ENCODE measurements around the gene CDH4.
A peak's percentile ranks its signal among the peaks of the same experiment; 100 is the strongest.

CDH4 gene

DNA sequence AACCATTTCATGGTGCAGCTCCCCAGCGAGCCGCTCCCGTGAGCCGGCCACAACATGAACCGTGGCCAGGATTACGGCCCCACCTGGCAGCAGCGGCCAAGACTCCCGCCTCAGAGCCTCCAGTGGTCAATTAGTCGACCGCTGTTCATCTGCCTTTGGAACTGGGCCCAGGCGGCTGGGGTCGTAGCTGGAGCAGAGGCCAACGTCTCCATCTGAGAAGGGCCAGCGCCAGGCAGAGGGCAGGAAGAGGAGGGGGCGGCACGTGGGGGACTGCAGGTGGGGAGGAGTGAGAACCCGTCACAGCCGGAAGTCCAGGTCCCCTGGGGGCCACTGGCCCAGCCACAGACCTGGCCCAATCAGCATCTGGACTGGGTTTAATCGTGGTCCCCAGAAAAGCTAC, 629.4 kb downstream of the CDH4 start:
- DNase-seq (ENCODE audit: low read depth in 1 of 2, low spot score in 1 of 2): no peak

DNA sequence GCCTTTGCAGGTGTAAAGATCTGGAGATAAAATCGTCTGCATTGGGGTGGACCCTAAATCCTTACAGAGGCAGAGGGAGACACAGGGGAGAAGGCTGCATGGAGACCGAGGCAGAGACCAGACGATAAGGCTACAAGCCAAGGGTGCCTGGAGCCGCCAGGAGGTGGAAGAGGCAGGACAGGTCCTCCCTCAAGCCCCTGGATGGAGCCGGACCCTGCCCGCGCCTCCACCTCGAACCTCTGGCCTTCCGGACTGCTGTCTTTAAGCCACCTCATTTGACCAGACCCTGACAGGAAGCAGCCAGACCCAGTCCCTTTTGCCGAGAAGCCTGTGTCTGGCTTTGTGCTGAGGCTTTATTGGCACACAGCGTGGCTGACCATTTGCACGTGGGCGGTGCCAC, 629.8 kb downstream of the CDH4 start:
- DNase-seq (ENCODE audit: low read depth in 1 of 2, low spot score in 1 of 2): no peak

DNA sequence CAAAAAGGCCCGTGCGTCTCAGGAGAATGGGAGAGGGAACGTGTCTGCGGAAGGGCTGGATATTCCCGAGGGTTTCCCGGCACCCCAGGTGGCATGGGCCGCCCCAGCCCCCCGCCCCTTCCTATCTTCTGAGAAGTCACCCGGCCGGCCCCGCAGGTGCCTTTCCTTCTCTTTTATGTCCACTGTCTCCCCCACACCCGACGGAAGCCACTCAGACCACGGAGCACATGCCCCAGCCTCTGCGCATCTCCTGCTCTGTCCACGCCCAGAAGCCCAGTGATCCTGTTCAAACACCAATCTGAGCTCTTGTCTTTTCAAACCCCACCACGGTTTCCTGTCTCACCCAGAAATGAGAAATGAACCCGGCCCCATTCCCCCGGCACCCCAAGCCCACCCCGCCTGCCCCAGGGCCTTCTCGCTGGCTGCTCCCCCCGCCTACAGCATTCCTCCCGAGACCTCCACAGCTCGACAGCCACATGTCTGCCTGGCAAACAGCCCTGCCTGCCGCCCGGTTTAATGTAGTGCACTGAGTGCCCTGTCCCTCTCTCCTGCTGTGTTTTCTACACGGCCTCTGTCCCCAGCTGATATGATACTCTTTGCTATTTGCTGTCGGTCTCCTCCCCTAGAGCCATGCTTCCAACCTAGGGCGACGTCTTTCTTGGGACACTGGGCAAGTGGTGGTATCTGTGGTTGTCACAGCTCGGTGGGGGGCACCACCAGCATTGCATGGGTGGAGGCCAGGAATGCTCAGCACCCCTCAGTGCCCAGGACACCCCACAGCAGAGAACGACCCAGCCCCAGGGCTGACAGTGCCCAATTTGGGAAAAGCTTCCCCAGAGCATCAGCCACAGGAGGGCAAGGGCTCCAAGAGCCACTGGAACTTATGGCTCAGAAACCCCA, 630.9 kb downstream of the CDH4 start:
- DNase-seq (ENCODE audit: low read depth in 1 of 2, low spot score in 1 of 2): no peak

DNA sequence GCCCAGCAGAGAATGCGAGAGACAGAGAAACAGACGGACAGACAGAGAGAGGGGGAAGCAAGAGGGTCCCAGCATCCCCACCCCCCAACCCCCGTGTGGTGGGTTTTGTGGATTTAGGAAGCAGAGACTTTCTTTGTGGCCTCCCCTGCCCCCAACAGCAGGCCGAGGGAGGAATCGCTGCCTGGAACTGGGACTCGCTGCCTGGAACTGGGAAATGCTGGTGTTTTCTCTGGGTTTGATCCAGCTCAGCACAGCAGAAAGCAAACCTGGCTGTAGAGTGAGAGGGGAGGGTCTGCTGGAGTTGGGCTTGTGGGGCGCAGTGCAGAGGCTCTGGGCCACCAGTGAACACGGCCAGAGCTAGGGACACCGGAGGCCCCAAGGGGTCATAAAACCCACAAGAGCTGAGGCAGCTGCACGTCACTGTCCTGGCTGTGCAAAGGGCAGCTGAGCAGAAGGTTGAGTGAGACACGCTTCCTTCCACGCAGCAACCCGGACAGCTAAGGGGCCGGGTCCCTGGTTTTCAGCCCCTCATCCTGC, 631.9 kb downstream of the CDH4 start:
- DNase-seq (ENCODE audit: low read depth in 1 of 2, low spot score in 1 of 2): no peak

DNA sequence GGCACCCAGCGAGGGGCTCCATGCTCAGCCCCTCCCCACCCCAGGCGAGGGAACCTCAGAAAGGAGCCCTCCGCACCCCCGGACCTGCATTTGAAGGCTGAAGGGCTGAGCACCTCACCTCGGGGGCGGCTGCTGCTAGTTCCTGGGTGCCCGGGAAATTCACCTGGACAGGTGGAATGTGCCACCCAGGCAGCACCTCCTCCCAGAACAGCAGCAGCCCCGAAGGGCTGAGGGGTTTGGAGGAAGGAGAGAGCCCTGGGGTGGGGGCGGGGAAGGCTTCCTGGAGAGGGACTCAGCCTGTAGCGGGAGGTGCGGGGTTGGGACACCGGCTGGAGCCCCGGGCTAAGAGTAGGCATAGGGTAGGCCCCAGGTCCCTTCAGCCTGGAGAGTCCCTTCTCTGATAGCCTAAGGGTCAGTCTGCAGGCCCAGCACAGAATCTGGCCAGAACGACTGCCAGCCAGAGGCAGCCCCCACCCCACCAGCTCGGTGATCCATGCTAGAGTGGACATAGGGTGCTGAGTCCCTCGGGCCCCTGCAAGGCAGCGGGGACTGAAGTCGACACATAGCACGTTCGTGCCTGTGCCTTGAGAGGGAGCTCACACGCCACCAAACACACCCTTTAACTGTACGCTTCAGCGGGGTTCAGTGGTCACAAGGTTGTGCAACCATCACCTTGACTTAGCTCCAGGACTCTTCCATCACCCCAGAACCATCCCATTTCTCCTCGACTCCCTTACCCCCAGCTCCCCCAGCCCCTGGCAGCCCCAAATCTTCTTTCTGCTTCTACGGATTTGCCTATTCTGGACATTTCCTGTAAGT, 632.7 kb downstream of the CDH4 start:
- no peak for DNase-seq (ENCODE audit: low read depth in 1 of 2, low spot score in 1 of 2)

DNA sequence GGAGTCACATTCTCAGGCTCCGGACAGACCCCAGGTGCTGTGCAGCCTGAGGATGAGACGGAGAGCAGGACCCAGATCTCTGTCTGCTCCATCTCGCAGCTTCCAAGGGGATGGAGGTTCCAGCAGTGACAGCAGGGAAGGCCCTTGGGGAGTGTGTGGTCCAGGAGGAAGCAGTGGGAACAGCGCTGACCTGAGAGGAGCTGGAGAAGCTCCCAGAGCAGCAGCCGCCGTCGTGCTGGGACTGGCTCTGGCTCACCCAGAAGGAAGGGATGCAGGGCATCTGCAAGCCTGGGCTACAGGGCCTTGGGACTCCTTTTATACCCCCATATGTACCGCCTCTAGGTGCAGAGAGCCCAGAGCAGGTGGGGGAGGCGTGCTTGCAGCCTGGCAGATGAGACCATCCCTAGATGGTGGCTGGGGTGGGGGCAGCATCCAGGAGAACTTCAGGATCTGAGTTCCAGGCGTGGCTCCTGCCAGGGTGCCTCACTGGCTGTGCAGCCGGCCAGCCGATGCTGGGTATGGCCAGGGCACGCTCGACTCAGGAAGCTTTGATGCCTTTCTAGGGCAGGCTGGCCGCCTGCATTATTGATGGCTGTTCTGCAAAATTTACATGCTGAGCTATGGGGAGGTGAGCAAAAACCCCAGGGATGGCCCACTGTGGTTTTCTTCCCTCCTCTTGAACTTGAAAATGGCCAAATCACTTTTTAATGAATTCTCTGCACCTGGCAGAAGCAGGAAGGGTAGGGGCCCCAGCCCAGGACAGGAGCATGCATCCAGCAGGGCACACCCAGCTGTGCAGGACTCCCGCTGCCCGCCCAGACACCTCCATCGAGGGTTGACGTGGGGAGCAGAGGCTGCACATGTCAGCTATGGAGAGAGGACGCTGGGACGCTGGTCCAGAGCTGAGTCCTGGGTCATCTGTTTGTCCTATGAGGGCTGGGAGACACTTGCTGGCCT, 634.0 kb downstream of the CDH4 start:
- no peak for DNase-seq (ENCODE audit: low read depth in 1 of 2, low spot score in 1 of 2)

DNA sequence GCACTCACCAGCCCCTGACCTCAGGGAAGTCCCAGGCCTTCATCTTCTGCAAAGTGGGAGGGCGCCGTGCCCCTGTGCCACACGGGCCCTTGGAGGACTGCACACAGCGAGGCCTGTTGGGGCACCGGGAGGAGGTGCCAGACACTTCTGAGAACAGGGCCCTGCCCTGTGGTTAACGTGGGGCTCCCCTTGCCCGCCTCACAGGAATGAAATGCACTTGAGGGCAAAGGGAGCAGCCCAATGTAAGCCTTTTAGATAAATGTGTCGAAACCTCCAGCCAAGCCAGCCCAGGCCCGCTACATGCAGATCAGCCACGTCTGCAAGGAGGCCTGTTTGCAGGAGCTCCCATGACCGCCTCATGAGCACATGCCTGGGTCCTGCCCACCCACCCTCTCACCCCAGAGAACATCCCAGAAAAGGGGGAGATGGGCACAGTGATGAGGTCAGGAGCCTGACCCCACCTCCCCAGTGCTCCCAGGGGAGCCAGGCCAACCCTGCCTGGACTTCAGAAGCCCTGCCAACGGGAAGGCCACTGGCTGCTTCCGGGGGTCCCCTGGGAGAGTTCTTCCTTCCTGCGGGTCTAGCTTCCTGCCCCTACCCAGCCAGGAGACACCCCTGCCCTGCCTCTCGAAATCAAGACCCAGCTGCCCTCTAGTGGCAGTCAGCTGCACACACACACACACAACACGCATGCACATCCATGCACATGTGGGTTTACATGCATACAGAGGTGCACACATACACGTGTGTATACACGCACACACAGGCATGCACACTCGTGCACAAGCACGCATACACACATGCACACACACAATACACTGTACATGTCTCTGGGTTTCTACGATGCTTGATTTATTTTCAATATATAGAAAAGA, 634.9 kb downstream of the CDH4 start:
- peak in 1 of 2 donors; percentile 15 for DNase-seq (ENCODE audit: low read depth in 1 of 2, low spot score in 1 of 2)

DNA sequence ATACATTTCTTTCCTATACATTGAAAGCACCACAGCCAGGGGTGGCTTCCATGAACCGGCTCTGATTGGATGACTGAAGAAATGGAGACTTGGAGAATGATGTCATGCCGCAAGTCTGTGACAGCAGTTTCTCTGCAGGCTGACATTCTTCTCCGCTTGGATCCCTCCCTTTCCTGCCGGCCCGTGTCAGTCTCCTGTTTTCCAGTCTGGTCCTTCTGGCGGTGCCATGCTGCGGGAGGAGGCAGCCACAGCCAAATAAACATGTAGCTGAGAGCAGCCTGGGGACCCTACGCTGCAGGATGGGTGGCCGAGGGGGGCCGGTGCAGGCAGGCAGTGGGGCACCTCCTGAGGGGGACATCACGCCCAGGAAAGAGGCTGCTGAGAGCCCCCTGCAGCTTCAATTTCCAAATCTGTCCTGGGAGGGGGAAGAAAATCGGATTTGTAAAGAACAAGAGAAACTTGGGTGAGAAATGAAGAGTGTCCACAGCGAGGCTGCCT, 635.6 kb downstream of the CDH4 start:
- no peak for DNase-seq (ENCODE audit: low read depth in 1 of 2, low spot score in 1 of 2)

DNA sequence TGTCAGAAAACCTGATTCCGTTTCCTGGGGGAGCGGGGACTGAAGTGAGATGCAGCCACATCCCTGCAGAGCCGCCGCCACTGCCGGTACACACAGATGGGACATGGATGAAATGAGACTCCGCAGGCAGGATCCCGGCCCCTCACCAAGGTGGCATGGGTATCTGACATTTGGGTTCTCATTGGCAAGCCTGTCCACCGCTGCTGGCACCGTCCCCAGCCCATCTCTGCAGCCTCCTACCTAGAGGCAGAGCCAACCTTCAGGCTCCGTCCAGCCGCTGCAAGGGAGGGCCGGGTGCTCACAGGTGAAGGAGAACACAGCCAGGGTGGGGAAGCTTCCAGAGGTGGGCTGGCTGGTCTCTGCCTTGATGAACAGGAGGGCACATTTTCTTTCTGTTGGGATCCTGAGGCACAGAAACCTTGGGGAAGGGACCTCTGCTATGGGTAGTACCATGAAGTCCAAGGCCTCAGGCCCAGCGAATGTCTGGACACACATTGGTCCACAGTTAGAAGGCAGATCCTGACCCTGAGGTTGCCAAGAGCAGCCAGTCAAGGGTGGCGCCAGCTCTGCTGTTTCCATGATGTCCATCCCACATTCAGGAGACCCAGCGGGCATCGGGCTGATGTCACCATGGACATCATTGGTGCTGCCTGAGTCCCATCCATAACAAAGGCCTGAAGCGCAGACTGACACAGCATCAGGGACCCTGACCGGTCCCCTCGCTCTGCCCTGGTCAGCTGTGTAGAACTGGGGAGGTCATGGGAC, 636.2 kb downstream of the CDH4 start:
- DNase-seq (ENCODE audit: low read depth in 1 of 2, low spot score in 1 of 2): no peak

DNA sequence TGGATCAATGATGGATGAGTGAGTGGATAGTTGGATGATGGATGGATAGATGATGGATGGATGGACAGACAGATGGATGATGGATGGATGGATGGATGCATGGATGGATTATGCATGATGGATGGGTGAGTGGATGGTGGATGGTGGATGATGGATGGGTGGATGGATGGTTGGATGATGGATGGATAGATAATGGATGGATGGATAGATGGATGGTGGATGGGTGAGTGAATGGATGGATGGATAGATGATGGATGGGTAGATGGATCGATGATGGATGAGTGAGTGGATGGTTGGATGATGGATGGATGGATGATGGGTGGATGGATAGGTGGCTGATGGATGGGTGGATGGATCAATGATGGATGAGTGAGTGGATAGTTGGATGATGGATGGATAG, 637.6 kb downstream of the CDH4 start:
- DNase-seq (ENCODE audit: low read depth in 1 of 2, low spot score in 1 of 2): no peak

DNA sequence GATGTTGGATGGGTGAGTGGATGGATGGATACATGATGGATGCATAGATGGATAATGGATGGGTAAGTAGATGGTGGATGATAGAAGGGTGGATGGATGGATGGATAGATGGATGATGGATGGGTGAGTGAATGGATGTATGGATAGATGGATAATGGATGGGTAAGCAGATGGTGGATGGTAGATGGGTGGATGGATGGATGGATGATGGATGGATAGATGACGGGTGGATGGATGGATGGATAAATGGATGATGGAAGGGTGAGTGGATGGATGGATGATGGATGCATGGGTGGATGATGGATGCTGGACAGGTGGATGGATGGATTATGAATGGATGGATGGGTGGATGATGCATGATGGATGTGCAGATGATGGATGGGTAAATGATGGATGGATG, 638.1 kb downstream of the CDH4 start:
- no peak for DNase-seq (ENCODE audit: low read depth in 1 of 2, low spot score in 1 of 2)

DNA sequence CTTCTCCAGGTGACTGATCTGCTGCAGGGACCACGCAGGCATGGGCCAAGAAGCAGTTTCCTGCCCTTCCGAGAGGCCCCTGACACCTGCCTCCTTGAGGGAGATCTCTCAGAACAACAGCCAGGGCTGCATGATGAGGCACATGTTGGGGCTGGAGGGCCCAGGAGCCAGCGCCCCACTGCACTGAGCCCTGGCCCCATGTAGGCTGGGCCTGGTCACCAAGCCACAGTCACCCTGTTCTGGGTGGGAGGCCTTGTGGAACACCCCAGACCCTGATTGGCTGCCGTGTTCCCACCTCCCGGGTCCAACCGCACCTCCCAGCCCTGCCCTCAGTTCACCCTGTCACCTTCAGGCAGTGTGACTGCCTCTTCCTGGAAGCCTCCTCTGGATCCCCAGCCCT, 639.4 kb downstream of the CDH4 start:
- DNase-seq (ENCODE audit: low read depth in 1 of 2, low spot score in 1 of 2): no peak

DNA sequence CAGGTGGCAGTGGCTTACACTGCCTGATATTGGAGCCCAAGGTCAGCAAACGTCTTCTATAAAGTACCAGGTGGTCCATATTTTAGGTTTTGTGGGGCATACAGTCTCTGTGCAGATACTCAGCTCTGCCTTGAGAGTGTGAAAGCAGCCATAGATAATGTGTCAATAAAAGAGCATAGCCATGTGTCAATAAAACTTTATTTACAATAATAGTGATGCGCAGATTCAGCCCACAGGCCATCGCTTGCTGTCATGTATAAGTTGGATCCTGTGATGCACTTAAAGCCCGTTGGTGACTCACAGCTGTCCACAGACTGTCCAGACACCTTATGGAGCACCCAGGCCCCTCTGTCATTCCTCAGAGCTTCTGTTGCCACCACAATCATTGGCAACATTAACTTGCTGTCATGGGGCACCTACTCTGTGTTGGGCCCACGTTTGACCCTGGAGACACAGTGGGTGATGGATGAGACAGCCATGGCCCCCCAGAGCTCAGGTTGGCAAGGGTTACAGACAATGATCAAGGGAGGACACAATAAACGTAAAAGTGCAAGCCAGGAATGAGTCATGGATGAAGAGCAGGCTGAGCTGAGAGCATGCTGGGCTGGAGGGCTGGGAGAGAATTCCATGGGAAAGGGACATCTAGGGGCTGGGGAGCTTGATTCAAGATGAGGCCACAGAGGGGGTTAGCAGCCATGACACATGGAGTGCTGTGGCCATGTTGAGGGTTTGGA, 640.0 kb downstream of the CDH4 start:
- DNase-seq (ENCODE audit: low read depth in 1 of 2, low spot score in 1 of 2): no peak

DNA sequence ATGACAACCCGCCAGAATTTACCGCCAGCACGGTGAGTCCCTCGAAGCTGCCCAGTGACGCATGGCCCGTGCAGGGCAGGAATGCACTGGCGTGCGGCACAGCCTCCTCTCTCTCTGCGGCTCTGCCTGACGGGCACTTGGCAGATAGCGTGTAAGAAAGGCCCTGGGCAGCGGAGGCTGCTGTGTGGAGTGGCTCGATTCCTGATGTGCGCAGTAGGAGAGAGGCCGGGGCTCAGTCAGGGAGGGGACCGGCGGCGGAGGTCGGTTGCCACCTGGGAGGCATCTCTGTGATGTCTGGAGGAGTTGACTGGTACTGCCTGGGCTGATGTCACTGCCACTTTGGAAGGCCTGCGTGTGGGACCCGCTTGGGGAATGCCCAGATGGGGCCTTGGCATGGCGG, 643.0 kb downstream of the CDH4 start:
- no peak for DNase-seq (ENCODE audit: low read depth in 1 of 2, low spot score in 1 of 2)

DNA sequence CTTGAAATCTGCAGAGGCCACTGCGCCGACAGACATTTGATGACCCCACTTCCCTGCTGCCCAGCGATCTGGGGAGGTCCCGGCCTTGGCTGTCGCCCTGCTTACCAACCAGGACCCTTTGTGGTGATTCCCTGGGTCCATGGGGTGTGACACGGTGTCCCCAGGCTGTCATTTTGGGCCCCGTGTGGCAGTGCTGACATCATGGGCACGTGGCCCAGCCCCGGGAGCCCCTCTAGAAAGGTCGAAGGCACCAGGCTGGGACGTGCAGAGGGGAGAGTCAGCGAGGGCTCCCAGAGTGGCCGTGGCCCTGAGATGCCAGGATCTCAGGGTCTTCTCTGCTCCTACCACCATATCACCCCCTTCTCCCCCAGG, 643.6 kb downstream of the CDH4 start:
- no peak for DNase-seq (ENCODE audit: low read depth in 1 of 2, low spot score in 1 of 2)

DNA sequence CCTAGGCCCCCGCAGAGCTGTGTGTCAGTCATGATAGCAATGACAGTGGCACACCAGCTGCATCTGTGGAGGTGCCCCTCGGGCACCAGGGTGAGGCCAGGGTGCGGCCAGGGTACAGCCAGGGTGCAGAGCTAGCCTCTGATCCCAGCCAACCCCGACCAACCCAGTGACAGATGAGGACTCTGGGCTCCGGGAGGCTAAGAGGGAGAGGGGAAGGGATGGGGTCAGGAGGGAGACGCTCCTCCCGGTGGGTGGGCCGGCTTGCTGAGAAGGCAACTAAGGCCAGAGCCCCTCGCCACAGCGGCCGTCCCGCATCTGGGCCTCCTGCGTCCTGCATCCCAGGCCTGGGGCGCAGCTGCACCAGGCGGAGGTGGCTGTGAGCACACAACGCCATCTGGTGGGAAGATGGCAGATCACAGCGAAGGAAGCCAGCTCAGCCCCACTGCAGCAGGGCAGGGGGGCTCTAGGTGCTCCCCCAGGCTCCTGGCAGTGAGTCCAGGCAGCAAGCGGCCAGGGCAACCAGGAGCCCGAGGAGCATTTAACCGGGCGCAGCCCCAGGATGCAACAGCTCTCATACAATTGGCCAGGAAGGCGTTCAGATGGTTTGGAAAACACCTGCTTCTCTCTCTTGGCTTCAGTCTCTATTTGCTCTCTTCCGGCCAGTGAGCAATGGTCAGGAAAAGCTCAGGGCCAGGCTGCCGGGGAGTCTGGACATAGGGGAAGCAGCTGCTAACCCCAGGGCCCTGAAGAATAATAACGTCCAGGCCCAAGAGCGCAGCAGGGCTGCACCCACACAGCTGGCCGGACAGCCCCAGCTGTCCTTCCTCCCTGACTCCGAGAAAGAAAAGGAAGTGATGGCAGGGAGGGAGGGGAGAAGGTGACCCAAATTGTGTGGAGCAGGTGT, 644.2 kb downstream of the CDH4 start:
- DNase-seq (ENCODE audit: low read depth in 1 of 2, low spot score in 1 of 2): no peak

All from stimulated activated CD4-positive, alpha-beta T cell treated with anti-CD3 and anti-CD28 coated beads, Interleukin-15, amount 100 ng/mL, for 1 hour (primary cell).